Hypothalamus (tissue), 51 donors: ENCODE results near the gene RAB8A.
"Not testable (repeated sequence)": the region's sequence is repeated elsewhere in the genome, so short reads cannot be mapped to it uniquely, and the experiment has no call there.

Experiments
- DNase-seq, 51 donors: peaks; one replicate each; lab custom pipeline; 2025; lab: John Stamatoyannopoulos, UW

Gene RAB8A

DNA sequence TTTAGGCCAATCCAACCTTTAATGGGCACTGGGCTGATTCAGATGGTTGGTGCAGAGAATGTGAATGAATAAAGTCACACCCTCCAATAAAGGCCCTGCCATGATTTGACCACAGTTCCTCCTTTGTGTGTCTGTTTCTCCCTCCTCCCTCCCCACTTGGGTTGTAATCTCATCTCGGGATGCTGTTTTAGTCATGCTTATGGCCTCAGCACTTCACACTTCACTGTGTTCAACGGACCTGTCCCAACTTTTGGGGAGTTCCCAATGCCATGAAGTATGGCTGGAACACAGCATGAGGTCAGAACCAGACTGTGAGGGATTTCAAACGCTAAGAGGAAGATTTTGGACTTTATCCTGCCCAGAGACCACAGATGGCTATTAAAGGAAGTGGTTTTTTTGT is 5.6 kb upstream of the RAB8A start:
- DNase-seq: no peak

DNA sequence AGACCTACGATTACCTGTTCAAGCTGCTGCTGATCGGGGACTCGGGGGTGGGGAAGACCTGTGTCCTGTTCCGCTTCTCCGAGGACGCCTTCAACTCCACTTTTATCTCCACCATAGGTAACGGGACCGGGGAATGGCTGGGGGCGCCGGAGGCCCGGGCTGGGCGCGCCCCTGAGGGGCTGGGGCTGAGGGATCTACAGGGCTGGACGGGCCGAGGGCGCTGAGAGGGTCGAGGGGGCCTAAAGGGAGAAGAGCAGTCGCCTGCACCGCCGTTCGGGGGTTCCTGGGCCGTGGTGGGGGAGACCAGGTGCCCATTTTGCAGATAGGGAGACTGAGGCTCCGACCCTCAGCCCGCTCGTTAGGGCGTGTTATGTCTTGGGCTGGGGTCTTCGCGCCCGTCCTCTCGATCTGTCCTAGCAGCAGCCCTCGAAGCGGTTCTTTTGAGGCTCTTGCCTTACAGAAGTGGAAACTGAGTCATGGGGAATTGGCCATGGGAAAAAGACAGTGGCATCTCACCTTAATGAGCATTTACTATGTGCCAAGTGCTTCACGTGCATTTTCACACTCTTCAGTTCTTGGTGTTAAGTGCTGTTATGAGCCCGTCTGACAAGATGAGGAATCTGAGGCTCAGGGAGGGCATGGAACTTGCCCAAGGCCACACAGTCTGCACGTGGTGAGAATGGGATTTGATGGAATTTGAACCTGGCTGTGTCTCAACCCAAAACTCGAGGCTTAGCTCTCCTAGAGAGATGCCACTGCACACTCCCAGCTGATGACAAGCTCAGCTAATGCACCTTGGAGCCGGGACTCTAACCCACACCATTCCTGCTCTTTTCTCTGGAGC is 442 bp downstream of the RAB8A start:
- peak in 1 of 51 donors; percentile 49 for DNase-seq

DNA sequence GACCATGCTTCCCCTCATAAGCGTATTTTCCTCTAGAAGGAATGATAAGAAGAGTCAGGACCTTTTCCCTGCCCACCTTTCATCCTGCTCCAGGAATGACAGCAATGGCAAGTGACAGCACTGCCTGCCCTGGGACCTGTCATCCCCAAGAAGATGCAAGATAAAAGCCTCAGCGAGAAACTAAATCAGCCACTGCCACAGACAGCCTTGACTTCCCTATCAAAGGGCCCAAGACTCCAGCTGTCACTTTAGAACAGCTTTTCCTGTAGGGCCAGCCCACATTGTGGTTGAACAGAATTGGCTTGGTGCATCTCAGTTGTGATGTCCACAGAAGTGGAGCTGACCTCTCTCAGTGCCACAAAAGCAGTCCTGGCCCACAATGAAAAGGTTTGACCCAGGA is 1.1 kb downstream of the RAB8A start:
- no peak for DNase-seq

DNA sequence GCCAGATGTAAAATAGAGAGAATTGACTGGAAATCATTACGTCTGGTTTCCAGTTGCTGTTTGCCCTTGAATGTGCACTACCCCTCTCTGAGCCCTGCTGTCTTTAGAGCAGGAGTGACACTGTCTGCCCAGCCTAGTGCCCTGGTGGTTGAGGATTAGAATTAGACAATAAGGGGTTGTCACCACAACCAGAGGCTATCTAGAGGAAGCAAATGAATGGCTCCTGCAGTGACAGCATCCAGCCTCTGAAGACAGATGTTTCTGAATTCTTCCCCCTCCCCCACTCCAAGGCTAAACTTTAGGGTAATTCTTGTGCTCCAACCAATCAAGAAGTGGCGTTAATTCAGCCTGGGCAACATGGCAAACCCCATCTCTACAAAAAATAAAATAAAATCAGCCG is 2.0 kb downstream of the RAB8A start:
- DNase-seq: no peak

DNA sequence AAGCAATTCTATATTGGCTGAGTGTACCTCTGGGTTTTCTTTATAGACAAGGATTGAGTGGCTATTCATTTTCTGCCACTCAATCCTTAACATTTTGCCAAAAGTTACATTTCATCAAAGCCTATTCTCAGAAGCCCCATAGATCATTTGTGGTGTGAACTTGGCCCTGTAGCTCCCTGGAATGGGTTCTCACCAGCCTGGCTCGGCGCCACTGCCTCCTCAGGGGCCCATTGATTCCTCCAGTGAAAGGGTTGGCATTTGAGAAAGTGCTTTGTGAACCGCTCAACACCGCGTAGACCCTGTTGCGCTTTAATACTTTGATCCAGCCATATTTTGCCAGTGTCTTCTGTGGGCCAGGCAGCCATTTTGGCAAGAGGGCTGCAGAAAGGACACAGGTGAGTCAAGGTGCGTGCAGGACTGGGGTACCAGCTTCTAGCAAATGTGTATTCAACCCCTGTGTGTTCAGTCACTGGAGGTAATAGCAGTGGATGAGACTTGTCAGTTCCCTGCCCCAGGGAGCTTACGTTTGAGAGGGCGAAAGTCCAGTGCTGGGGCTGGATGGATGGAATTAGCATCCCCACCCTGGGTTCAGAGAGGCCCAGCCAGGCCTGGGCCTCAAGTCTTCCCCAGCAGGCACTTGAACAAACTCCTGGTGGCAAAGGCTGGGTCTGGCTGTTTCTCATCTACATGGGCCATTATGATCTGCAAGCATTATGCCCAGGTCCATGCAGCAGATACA is 3.8 kb downstream of the RAB8A start:
- DNase-seq: peak in 31 of 51 donors; percentile 1 to 62 (median 30)

DNA sequence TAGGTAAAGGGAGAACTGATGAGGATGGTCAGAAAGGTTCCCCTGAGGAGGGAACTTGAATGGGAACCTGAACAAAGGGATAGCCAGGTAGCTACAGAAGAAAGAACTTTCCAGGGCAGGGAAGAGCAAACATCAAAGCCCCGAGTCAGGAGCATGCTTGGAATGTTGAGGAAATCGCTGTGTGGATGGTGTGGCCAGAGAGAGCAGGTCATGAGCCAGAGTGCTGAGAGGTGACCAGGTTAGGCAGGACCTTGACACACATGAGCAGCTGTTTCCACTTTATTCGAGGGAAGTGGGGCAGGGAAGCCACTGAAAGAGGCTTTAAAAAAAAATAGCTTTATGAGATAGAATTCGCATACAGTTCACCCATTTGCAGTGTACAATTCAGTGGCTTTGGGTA is 4.4 kb downstream of the RAB8A start:
- DNase-seq: no peak

DNA sequence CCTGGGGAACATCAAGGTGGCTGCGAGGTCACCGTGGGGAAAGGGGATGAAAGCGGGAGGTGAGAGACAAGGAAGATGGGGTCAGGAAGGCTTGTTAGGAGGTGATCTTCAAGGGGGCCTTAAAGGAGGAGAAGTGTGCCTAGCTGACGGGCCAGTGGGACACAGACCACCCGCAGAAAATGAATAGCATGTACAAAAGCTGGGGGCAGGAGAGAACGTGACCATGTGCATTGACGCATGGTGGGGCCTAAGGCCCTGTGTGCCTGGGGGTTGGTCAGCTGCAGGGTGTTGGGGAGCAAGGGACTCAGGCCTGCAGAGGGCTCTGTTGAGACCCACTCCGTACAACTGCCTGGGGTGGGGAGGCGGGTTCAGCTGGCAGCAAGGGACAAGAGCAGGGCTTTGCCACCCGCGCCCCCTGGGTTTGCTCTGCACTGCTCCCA is 5.9 kb downstream of the RAB8A start:
- no peak for DNase-seq

DNA sequence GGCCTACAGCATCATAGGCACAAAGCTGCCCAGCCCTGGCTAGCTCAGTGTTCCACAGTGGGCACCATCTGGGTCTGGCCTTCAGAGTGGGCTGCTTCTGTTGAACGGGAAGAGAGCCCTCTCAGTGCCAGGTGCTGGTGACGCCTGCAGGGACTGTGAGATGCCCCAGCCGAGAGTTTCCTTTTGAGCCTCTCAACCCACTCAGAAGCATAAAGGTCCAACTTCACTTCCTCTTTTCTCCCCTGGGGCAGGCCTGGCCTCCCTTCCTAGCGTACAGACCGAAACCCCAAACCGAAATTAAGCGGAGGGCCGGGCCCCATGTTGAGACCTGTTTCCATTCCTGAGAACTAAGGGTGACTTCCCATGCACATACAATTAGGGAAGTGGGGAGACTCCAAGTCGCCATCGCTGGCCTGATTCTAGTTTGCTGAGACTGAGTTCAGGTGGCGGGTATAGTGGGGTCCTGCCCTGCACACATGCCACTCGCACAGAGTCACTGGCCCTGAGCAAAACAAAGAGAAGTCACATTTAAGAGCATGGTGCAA is 6.9 kb downstream of the RAB8A start:
- peak in 11 of 51 donors; percentile 3 to 26 (median 11) for DNase-seq

DNA sequence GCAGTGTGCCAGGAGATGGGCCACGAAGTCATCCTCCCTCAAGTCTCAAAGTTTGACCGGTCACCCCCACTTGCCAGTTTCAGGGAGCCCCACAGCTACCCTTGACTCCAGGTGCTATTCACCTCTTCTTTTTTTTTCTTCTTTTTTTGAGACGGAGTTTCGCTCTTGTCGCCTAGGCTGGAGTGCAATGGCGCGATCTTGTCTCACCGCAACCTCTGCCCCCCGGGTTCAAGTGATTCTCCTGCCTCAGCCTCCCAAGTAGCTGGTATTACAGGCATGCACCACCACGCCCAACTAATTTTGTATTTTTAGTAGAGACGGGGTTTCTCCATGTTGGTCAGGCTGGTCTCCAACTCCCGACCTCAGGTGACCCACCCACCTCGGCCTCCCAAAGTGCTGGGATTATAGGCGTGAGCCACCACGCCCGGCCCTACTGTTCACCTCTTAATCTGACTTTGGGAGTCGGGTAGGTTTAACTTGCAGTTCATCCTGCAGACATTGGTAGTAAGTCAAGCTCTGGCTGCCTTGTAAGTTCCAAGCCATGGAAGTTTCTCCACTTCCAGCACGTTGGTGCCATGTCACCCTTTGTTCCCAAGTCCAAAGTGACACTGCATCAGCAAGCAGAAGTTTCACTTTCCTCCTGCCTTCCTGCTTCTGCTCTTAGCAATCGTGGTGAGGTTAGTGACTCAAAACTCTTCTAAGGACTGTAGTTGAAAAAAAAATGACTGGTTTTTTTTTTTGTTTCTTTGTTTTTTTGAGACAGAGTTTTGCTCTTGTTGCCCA is 7.6 kb downstream of the RAB8A start:
- DNase-seq: not testable (repeated sequence)

DNA sequence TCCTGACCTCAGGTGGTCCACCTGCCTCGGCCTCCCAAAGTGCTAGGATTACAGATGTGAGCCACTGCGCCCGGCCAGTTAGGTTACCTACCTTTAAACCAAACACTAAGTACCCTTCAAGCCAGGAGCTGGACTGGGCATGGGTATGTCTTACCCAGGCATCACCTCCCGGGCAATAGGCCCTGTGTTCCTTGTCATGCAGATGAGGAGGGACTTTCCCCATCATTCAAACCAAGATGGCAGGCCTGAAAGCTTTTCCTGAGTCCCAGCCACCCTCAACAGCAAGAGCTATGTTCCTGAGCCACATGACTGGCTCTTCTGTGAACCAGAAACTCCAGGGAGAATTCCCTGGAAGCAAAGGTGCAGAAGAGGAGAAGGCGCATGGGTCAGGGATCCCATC is 9.5 kb downstream of the RAB8A start:
- no peak for DNase-seq

DNA sequence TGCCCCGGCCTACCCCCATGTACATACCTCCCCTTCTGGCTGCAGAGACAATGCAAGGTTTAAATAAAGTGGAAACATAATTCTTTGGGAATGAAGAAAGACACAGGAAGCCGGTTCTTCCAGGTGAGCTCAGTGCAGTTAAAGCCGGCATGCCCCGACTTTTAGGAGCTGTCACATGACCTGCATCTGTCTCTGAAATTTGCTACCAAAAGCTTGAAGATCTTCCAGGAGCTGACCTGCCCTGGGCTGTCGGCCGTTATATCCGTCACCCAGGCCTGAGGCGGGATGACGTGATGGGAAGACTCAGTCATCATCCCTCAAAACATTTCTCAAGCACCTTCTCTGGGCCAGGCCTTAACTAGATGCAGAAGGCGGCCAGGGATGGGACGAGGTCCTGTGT is 10.3 kb downstream of the RAB8A start:
- DNase-seq: no peak

DNA sequence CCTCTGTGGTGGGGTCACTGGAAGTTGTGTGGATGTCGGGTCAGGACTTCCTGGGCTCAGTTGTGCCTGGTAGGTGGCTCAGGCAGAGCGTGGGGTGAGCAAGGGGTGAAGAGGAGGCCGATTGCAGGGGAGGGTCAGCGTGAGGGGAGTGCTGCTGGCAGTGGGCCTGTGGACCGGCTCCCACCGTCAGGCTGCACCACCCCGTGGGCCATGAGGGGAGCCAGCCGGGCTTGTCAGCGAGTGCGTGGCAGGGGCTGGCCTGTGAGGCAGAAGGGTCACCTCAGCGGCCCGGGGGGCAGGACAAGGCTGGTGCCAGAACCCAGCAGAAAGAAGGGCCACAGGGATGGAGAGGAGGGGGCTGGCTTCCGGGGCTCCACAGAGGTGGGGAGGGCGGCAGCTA is 13.3 kb downstream of the RAB8A start:
- DNase-seq: no peak

DNA sequence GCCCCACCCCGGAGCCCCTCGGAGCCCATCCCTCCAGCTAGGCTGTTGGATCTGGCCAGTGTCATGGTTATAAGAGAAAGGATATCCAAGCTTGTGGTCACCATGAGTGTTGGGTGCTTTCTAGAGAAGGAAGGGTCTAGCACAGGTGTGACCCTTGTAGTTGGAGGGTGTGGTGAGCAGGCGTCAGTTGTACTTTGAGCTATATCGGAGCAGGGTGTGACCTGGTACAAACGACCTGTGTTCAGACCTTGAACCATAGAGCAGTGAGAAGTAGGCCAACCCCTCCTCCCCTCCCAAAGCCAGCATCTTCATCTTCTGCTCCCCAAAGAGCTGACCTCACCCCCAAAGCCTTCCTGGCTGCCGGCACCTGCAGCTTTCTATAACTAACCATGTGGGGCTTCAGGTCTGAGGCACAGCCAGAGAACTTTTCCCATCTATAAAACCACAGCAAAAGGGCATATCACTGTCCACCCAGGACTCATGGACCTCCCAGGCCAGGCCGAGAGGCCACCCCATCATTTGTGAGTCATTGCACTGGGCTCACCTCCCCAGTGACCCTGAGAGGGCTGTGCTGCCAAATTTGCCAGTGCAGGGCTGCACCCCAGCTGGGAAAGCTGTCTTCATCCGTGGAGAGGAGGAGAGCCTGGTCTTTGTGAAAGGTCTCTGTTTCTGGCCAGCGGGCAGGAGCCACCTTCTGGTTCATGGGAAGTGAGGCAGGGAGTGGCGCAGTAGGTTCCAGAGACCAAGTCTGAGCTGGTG is 14.2 kb downstream of the RAB8A start:
- DNase-seq: no peak

DNA sequence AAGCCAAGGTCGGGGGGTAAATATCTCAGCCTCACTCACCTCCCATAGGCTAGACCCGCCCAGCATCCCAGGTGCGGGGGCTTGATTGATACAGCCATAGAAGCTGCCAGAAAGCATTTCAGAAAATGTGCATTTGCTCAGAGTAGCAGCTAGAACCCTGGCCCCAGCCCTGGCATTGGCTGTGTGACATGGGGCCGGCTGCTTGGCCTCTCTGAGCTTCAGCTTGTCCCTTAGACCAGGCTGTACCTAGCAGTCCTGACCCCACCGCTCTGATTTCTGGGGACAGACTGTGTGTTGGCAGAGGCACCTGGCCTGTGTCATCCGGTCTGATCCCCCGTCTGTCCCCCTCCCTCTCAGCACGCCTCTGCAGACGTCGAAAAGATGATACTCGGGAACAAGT is 15.4 kb downstream of the RAB8A start:
- no peak for DNase-seq

DNA sequence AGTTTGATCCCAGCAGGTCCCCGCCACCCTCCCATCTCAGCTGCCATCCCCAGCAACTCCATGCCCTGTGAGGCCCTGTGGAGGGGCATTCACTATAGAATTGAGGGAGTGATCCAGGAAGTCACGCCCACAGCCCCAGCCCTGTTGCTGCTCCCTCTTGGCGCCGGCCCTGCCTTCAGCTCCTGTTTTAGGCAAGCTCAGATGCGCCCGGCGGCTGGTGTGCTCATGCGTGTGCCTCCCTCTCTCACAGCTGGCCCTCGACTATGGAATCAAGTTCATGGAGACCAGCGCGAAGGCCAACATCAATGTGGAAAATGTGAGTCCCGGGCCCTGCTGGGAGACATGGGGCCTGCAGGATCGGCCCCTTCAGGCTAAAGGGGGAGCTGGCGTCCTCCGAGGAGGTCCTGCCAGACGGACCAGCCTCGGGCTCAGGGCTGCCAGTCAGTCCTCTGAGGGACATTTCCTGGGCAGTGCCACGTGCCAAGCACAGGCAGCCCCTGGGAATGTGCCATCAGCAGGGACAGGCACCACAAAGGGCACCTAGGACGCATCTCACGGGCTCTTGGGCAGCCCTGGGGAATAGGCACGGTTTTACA is 16.2 kb downstream of the RAB8A start:
- DNase-seq: no peak

DNA sequence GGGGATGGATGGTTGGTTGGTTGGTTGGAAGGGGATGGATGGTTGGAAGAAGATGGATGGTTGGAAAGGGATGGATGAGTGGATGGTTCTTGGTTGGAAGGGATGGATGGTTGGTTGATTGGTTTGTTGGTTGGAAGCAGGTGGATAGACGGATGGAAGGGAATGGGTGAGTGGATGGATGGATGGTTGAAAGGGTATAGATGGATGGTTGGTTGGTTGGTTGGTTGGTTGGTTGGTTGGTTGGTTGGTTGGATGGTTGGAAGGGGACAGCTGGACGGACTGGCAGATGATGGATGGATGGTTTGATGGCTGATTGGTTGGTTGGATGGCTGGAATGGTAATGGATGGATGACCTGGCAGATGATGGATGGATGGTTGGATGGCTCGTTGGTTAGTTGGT is 20.0 kb downstream of the RAB8A start:
- DNase-seq: no peak

DNA sequence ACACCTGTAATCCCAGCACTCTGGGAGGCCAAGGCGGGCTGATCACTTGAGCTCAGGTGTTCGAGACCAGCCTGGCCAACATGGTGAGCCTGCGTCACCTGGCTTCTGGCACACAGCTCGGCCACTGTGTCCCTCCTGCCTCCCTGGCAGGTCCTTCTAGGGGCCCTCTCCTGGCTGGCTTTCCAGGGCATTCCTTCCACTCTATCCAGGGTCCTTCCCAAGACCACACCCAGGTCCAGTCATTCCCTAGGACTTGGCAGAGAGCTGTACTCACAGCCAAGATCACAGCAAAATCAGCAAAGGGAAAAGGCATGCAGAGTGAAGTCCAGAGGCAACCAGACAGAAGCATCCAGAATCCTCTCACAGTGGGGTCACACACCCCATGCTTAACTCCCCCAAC is 22.1 kb downstream of the RAB8A start:
- DNase-seq: no peak

DNA sequence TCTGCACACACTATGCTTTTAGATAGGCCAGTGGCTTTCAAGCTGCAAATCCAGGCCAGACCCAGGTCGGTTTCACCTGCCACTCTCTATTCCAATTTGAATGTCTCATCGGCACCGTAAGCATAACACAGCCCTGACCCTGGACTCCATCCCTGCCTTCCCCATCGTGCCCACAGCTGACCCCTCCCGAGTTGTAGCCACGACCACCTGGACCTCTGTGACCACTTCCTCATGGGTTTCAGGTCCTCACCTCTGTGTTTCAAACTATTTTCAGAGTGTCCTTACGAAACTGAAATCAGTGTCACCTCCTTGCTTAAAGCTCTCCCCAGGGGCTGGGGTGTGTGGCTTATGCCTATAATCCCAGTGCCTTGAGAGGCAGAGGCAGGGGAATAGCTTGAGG is 22.8 kb downstream of the RAB8A start:
- no peak for DNase-seq

DNA sequence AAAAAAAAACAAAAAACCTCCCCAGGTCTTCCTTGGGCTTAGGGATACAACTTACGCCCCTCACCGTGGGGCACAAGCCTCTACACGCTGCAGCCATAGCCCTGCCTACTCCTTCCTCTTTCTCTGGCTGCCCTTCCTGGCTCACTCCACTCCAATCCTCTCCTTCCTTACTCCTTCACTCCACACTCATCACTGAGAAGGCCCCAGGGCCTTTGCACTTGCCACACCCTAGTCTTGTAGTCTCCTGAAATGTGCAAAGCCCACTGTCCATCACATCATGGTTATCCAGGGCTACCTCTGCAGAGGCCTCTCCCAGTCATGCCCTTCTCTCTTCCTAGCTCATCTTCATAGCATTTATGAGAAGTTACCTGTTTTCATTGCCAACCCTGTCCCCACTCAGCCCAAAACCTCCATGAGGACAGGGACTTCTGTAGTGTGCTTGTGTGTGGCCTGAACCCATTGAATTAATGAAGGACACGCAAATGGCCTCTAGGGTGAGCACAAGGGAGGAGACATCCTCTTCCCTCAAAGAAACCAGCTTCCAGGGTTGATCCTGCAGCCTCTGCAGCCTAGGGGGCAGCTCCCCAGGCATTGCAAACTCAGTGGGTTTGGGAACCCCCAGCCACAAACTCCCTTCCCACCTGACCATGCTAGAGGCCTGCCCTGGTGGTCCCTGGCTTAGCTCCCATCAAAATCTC is 23.9 kb downstream of the RAB8A start:
- no peak for DNase-seq
